ENCODE measurements around the gene NPAS1. TPM values are rescaled to one million over a fixed set of nuclear protein-coding genes. Genes with fewer than 3 reads are reported as not detected.

NPAS1 gene
- total RNA-seq, 1 donor from 2014 or later, result not detected

GRCh38 chr19:47070756-47071155 is 51.1 kb downstream of the NPAS1 start:
- intact Hi-C loops (cut with micrococcal nuclease), result no loop called here
- DNase-seq, result no peak
- Histone ChIP-seq H3K27ac (replicated peaks) (no peak overlapping the region), H3K4me3 (no peak overlapping the region), H3K27me3 (ENCODE audit: low read depth) (no peaks in the 10 kb centered on the region), H3K36me3 (peaks cover 79% of the 10 kb centered on the region), H3K4me1 (peaks cover 1% of the 10 kb centered on the region), H3K9me3 (replicated peaks) (no peaks in the 10 kb centered on the region)
- no peak for TF ChIP-seq CTCF (IDR thresholded peaks at IDR 0.05; ENCODE audit: borderline replicate concordance)

GRCh38 chr19:47071731-47072130 is 52.1 kb downstream of the NPAS1 start:
- peaks cover 79% of the 10 kb centered on the region for H3K36me3 ChIP-seq
- no peak for TF ChIP-seq CTCF (IDR thresholded peaks at IDR 0.05; ENCODE audit: borderline replicate concordance)
- no peaks in the 10 kb centered on the region for H3K9me3 ChIP-seq (replicated peaks)
- H3K27ac ChIP-seq (replicated peaks), result no peak overlapping the region
- H3K4me3 ChIP-seq, result no peak overlapping the region
- H3K27me3 ChIP-seq (ENCODE audit: low read depth), result no peaks in the 10 kb centered on the region
- no peak for DNase-seq
- peaks cover 7% of the 10 kb centered on the region for H3K4me1 ChIP-seq
- intact Hi-C loops (cut with micrococcal nuclease), result no loop called here

GRCh38 chr19:47072323-47072722 is 52.7 kb downstream of the NPAS1 start:
- H3K9me3 ChIP-seq (replicated peaks), result no peaks in the 10 kb centered on the region
- H3K36me3 ChIP-seq, result peaks cover 79% of the 10 kb centered on the region
- peaks cover 7% of the 10 kb centered on the region for H3K4me1 ChIP-seq
- no peak overlapping the region for H3K27ac ChIP-seq (replicated peaks)
- no peak for DNase-seq
- intact Hi-C loops (cut with micrococcal nuclease), result no loop called here
- no peak overlapping the region for H3K4me3 ChIP-seq
- H3K27me3 ChIP-seq (ENCODE audit: low read depth), result no peaks in the 10 kb centered on the region
- no peak for TF ChIP-seq CTCF (IDR thresholded peaks at IDR 0.05; ENCODE audit: borderline replicate concordance)

- intact Hi-C loops (cut with micrococcal nuclease), result no loop called here
- H3K36me3 ChIP-seq, result peaks cover 88% of the 10 kb centered on the region
- H3K27me3 ChIP-seq (ENCODE audit: low read depth), result no peaks in the 10 kb centered on the region
- no peaks in the 10 kb centered on the region for H3K9me3 ChIP-seq (replicated peaks)
- H3K27ac ChIP-seq (replicated peaks), result no peak overlapping the region
- no peak for TF ChIP-seq CTCF (IDR thresholded peaks at IDR 0.05; ENCODE audit: borderline replicate concordance)
- no peak for DNase-seq
- peaks cover 7% of the 10 kb centered on the region for H3K4me1 ChIP-seq
- H3K4me3 ChIP-seq, result no peak overlapping the region
These were observed 53.9 kb downstream of the NPAS1 start for GRCh38 chr19:47073574-47073973.

GRCh38 chr19:47074621-47075020 is 55.0 kb downstream of the NPAS1 start:
- no peaks in the 10 kb centered on the region for H3K9me3 ChIP-seq (replicated peaks)
- intact Hi-C loops (cut with micrococcal nuclease), result loop anchor here (5.0 kb wide), 1 partner anchor 48 kb away; no protein-coding TSS in a partner anchor
- no peaks in the 10 kb centered on the region for H3K27me3 ChIP-seq (ENCODE audit: low read depth)
- H3K4me3 ChIP-seq, result no peak overlapping the region
- DNase-seq, result no peak
- peaks cover 9% of the 10 kb centered on the region for H3K4me1 ChIP-seq
- no peak overlapping the region for H3K27ac ChIP-seq (replicated peaks)
- TF ChIP-seq CTCF (IDR thresholded peaks at IDR 0.05; ENCODE audit: borderline replicate concordance), result no peak
- H3K36me3 ChIP-seq, result peaks cover 87% of the 10 kb centered on the region

All from left ventricle myocardium inferior (tissue), 1 donor.